Thoracic aorta (tissue), 2 donors: Measurements from ENCODE around the gene ALS2CL. TPM values are rescaled to one million over a fixed set of nuclear protein-coding genes. Genes with fewer than 3 reads are reported as not detected.

Experiments
- ATAC-seq: fragments of 150-250 bp; one replicate; pipeline ENCODE4 v1.8.0; 2017; ENCODE audit warnings: low read depth; ENCODE audit not compliant: insufficient number of reproducible peaks, low FRiP score
- DNase-seq: peaks from one replicate; pipeline ENCODE4 v3.0.0-alpha.2; 2020; ENCODE audit warnings: low spot score
- H3K27ac ChIP-seq, 2 donors: fragments of 200-600 bp; sonication (generic); 1 replicate in 1 of 2; 2 replicates in 1 of 2; pipeline ENCODE4 v1.5.1; 2016; ENCODE audit warnings: mild to moderate bottlenecking in 2 of 2, moderate library complexity in 2 of 2
- H3K27me3 ChIP-seq: fragments of 200-600 bp; sonication (generic); replicated peaks from 2 replicates; pipeline ENCODE4 v1.6.0; 2016; ENCODE audit warnings: mild to moderate bottlenecking; ENCODE audit not compliant: insufficient read depth
- H3K36me3 ChIP-seq: fragments of 200-600 bp; sonication (generic); one replicate; pipeline ENCODE4 v1.5.1; 2016
- H3K4me1 ChIP-seq, 2 donors: fragments of 200-600 bp; sonication (generic); 1 replicate in 1 of 2; 2 replicates in 1 of 2; pipeline versions ENCODE4 v1.5.1 to v1.6.0; 2016; ENCODE audit warnings: low read depth in 2 of 2, mild to moderate bottlenecking in 1 of 2; ENCODE audit not compliant: control insufficient read depth in 1 of 2
- H3K4me3 ChIP-seq: fragments of 200-600 bp; sonication (generic); 2 replicates; pipeline ENCODE4 v1.5.1; 2016; ENCODE audit warnings: mild to moderate bottlenecking
- H3K9me3 ChIP-seq: fragments of 200-600 bp; sonication (generic); 2 replicates; pipeline ENCODE4 v1.5.1; 2016
- total RNA-seq, 2 donors: library from RNA; depleted of rRNA; stranded (reverse); fragments of >200 nt; gene quantifications; one replicate each; pipeline versions ENCODE4 v1.1.0 to v1.2.3, GENCODE V29; 2016
- TF ChIP-seq, protein P1 (sequence below): fragments of 200-600 bp; sonication (generic); IDR thresholded peaks from one replicate; pipeline ENCODE4 v1.5.1; 2019; ENCODE audit warnings: antibody characterized with exemption

Gene ALS2CL
- total RNA-seq, 2 donors from 2014 or later = 25.2 to 41.7 TPM

DNA sequence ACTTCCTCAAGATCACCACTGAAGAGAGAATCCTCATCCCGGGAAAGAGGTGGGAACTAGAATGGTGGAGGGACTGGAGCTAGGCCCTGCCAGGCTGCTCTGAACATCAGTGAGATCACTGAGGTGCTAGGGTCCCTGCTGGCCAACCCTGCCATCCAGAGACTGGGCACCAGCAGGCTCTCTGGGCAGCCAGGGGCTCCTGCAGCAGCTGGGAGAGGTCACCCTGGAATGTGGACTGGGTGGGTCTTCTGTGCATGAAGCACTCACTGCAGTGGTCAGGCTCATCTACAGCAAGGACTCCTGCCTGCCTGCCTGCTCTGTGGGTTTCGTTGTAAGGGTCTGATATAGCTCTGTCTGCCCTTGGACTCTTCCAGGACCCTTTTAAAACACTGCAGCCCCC is 24.9 kb downstream of the ALS2CL start:
- DNase-seq (no peak), ATAC-seq (no peak)
- H3K36me3 ChIP-seq = no peaks in the 10 kb centered on the region
- no peaks in the 10 kb centered on the region for H3K9me3 ChIP-seq
- TF ChIP-seq, protein P1, sequence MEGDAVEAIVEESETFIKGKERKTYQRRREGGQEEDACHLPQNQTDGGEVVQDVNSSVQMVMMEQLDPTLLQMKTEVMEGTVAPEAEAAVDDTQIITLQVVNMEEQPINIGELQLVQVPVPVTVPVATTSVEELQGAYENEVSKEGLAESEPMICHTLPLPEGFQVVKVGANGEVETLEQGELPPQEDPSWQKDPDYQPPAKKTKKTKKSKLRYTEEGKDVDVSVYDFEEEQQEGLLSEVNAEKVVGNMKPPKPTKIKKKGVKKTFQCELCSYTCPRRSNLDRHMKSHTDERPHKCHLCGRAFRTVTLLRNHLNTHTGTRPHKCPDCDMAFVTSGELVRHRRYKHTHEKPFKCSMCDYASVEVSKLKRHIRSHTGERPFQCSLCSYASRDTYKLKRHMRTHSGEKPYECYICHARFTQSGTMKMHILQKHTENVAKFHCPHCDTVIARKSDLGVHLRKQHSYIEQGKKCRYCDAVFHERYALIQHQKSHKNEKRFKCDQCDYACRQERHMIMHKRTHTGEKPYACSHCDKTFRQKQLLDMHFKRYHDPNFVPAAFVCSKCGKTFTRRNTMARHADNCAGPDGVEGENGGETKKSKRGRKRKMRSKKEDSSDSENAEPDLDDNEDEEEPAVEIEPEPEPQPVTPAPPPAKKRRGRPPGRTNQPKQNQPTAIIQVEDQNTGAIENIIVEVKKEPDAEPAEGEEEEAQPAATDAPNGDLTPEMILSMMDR = no peak
- no peak overlapping the region for H3K4me3 ChIP-seq
- peaks cover 0 to 4% of the 10 kb centered on the region in 2 donors for H3K4me1 ChIP-seq
- H3K27ac ChIP-seq = no peak overlapping the region
- H3K27me3 ChIP-seq = no peaks in the 10 kb centered on the region

DNA sequence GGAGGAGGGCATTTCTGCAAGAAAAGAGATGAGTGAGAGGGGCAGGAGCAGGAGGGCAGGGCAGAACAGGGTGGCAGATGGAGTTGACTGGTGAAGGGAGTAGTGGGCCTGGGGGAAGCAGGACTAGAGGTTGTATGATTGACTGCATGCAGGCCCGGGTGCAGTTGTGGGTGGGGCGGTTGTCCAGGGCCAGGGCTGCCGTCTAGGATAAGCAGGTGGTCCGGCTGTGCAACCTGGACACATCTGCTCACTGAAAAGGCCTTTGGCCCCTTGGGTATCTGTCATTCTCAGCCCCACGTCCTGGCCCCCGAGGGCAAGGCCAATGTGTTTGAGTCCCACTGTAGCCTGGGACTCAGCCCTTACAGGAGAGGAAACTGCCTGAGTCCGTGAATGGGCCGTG is 25.4 kb downstream of the ALS2CL start:
- Histone ChIP-seq H3K36me3 (no peaks in the 10 kb centered on the region), H3K27me3 (no peaks in the 10 kb centered on the region), H3K4me1 (peaks cover 0 to 4% of the 10 kb centered on the region in 2 donors), H3K4me3 (no peak overlapping the region), H3K9me3 (no peaks in the 10 kb centered on the region), H3K27ac (no peak overlapping the region)
- ATAC-seq (no peak), DNase-seq (no peak)
- TF ChIP-seq, protein P1 = no peak

DNA sequence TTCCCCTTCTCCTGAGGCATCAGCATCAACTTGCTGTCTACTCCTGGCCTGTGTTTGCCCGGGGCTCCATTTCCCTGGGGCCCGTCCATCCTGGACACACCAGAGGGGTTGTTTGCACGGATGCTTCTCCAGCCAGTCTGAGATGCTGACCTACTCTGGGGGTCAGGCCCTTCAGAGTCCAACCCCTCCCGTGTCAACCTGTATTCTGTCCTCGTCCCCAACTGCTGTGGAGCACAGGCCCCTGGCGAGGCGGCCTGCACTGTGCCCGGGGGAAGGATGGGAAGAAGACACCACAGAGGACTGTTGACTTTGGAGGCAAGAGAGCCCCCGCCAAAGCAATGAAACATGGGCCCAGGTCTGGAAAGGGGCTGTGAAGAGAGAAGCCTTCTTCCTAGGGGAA is 25.8 kb downstream of the ALS2CL start:
- H3K27ac ChIP-seq = no peak overlapping the region
- no peaks in the 10 kb centered on the region for H3K27me3 ChIP-seq
- ATAC-seq (no peak), DNase-seq (no peak)
- TF ChIP-seq, protein P1 = no peak
- no peaks in the 10 kb centered on the region for H3K9me3 ChIP-seq
- no peaks in the 10 kb centered on the region for H3K36me3 ChIP-seq
- peaks cover 0 to 4% of the 10 kb centered on the region in 2 donors for H3K4me1 ChIP-seq
- no peak overlapping the region for H3K4me3 ChIP-seq

DNA sequence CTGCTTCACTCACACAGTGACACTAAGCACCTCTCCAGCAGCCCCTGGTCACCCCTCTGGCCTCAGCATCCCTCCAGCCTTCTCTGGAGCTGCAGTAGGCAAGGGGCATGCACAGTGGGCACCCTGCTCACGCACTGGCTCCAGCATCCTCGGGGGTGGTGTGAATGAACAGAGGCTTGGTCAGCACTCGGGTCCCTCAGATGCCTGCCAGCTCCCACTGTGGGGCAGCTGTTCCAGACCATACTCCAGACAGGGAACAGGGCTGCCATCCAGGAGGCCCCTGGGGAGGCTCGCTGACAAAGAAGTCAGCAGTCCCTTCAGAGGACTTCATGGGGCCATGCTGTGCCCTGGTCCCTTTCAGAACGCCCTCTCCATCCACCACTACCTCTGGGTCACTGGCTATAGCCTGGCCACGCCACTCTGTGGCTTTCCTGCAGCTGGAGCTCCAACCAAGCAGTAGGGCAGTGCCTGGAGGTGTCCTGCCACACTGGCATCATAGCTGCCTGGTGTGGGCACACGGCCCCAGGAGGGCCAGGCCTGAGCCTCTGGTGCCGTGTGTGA is 26.3 kb downstream of the ALS2CL start:
- Histone ChIP-seq H3K27me3 (no peaks in the 10 kb centered on the region), H3K36me3 (no peaks in the 10 kb centered on the region), H3K27ac (no peak overlapping the region), H3K4me3 (no peak overlapping the region), H3K9me3 (no peaks in the 10 kb centered on the region), H3K4me1 (peaks cover 0 to 4% of the 10 kb centered on the region in 2 donors)
- TF ChIP-seq, protein P1 = no peak
- DNase-seq (no peak), ATAC-seq (no peak)

DNA sequence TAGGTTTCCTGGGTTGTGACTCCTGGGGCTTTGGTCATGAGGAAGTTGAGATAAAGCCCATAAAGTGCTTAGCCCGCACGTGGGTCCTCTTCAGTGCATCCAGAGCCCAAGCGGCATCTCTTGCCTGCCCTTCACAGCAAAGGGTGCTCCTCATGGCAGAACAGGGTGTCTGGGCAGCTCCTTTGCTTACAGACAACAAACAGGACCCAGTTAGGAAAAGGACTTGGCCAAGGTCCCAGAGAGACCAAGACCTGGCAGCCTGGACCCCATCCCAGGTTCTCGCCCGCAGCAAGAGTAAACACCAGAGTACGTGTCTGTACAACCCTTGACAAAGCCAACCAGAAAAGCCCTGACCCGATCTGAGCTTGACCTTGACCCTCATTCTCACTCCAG is 27.0 kb downstream of the ALS2CL start:
- Histone ChIP-seq H3K9me3 (no peaks in the 10 kb centered on the region), H3K27ac (no peak overlapping the region), H3K36me3 (no peaks in the 10 kb centered on the region), H3K4me1 (peaks cover 0 to 4% of the 10 kb centered on the region in 2 donors), H3K27me3 (no peaks in the 10 kb centered on the region), H3K4me3 (no peak overlapping the region)
- TF ChIP-seq, protein P1 = no peak
- no peak for DNase-seq
- no peak for ATAC-seq
